ENCODE measurements around the gene FAM72B.
A peak's percentile ranks its signal among the peaks of the same experiment; 100 is the strongest.
"Not testable (repeated sequence)": the region's sequence is repeated elsewhere in the genome, so short reads cannot be mapped to it uniquely, and the experiment has no call there.

The FAM72B gene

GRCh38 chr1:121184290-121185127 is at the start of gene FAM72B, which contains the start of gene SRGAP2C:
Gene FAM72B, minus strand, starts transcription at chr1:121184340. Its CDS starts 851 bp downstream, at chr1:121183489.
Gene SRGAP2C, plus strand, starts transcription at chr1:121184975. Its CDS starts 2,472 bp downstream, at chr1:121187447.
- H3K4me3 ChIP-seq (ENCODE audit: low read length) = peak within 1 kb of the TSS; percentile 55
- peak; percentile 100 for DNase-seq (ENCODE audit: low read depth)

GRCh38 chr1:121232445-121233125 is 48.4 kb upstream of the FAM72B start:
- DNase-seq (ENCODE audit: low read depth); H3K4me3 ChIP-seq (ENCODE audit: low read length): not testable (repeated sequence)

GRCh38 chr1:121230636-121231035 is 46.5 kb upstream of the FAM72B start:
- not testable (repeated sequence) for DNase-seq (ENCODE audit: low read depth); H3K4me3 ChIP-seq (ENCODE audit: low read length)

- DNase-seq (ENCODE audit: low read depth); H3K4me3 ChIP-seq (ENCODE audit: low read length): not testable (repeated sequence)
Observed at GRCh38 chr1:121227544-121228330, 43.6 kb upstream of the FAM72B start.

GRCh38 chr1:121226925-121227324 is 42.8 kb upstream of the FAM72B start:
- DNase-seq (ENCODE audit: low read depth); H3K4me3 ChIP-seq (ENCODE audit: low read length): not testable (repeated sequence)

- DNase-seq (ENCODE audit: low read depth); H3K4me3 ChIP-seq (ENCODE audit: low read length): not testable (repeated sequence)
Observed at GRCh38 chr1:121226295-121226904, 42.3 kb upstream of the FAM72B start.

- not testable (repeated sequence) for H3K4me3 ChIP-seq (ENCODE audit: low read length); DNase-seq (ENCODE audit: low read depth)
Observed at GRCh38 chr1:121224714-121225113, 40.6 kb upstream of the FAM72B start.

- not testable (repeated sequence) for H3K4me3 ChIP-seq (ENCODE audit: low read length); DNase-seq (ENCODE audit: low read depth)
Observed at GRCh38 chr1:121221770-121222169, 37.6 kb upstream of the FAM72B start.

GRCh38 chr1:121216676-121217075 is 32.5 kb upstream of the FAM72B start:
- not testable (repeated sequence) for H3K4me3 ChIP-seq (ENCODE audit: low read length); DNase-seq (ENCODE audit: low read depth)

GRCh38 chr1:121215699-121216417 is 31.7 kb upstream of the FAM72B start:
- not testable (repeated sequence) for H3K4me3 ChIP-seq (ENCODE audit: low read length); DNase-seq (ENCODE audit: low read depth)

GRCh38 chr1:121214544-121215156 is 30.5 kb upstream of the FAM72B start:
- not testable (repeated sequence) for H3K4me3 ChIP-seq (ENCODE audit: low read length); DNase-seq (ENCODE audit: low read depth)

GRCh38 chr1:121213491-121213890 is 29.4 kb upstream of the FAM72B start:
- not testable (repeated sequence) for H3K4me3 ChIP-seq (ENCODE audit: low read length); DNase-seq (ENCODE audit: low read depth)

GRCh38 chr1:121210778-121211177 is 26.6 kb upstream of the FAM72B start:
- not testable (repeated sequence) for DNase-seq (ENCODE audit: low read depth); H3K4me3 ChIP-seq (ENCODE audit: low read length)

GRCh38 chr1:121208375-121208774 is 24.2 kb upstream of the FAM72B start:
- H3K4me3 ChIP-seq (ENCODE audit: low read length); DNase-seq (ENCODE audit: low read depth): not testable (repeated sequence)

GRCh38 chr1:121207328-121207727 is 23.2 kb upstream of the FAM72B start:
- H3K4me3 ChIP-seq (ENCODE audit: low read length); DNase-seq (ENCODE audit: low read depth): not testable (repeated sequence)

GRCh38 chr1:121205786-121206711 is 21.9 kb upstream of the FAM72B start:
- not testable (repeated sequence) for H3K4me3 ChIP-seq (ENCODE audit: low read length)
- peak; percentile 0 for DNase-seq (ENCODE audit: low read depth)

- DNase-seq (ENCODE audit: low read depth); H3K4me3 ChIP-seq (ENCODE audit: low read length): not testable (repeated sequence)
Observed at GRCh38 chr1:121202986-121203385, 18.8 kb upstream of the FAM72B start.

All from AG10803 (cell line).